Esophagus squamous epithelium (tissue), 4 donors: ENCODE data around the gene ANKRD31.

ENCODE experiments used
- POLR2A ChIP-seq, 4 donors: fragments of 450-650 bp; IDR thresholded peaks; one replicate each; pipeline ENCODE4 v1.6.1; 2017; ENCODE audit warnings: antibody characterized with exemption in 4 of 4, mild to moderate bottlenecking in 4 of 4, moderate library complexity in 3 of 4
- TF ChIP-seq, protein P1 (sequence below), 6 experiments: fragments of 450-650 bp in 4 of 6; fragments of 200-600 bp in 2 of 6; sonication (generic) in 2 of 6; IDR thresholded peaks; one replicate each; pipeline ENCODE4 v1.5.1; 2016 to 2019; ENCODE audit warnings: antibody characterized with exemption in 6 of 6, mild to moderate bottlenecking in 4 of 6, moderate library complexity in 4 of 6

DNA sequence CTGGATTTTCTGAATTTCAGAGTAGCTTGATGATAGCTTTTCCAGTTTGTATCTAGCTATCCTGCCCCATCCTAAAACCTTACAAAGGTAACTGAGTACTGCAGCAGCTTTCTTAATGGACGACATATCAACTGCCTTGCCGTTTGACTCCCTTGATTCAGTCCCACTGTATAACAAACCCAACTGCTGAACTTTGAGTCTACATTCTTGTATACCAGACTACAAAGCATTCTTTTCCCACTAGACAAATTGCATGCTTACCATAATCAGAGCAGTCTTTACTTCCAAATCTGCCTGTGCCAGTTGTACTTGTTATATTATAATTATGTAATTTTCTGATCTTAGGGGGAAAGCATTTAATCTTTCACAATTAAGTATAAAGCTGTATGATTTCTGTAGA, 47.3 kb downstream of the ANKRD31 start:
- TF ChIP-seq, protein P1, sequence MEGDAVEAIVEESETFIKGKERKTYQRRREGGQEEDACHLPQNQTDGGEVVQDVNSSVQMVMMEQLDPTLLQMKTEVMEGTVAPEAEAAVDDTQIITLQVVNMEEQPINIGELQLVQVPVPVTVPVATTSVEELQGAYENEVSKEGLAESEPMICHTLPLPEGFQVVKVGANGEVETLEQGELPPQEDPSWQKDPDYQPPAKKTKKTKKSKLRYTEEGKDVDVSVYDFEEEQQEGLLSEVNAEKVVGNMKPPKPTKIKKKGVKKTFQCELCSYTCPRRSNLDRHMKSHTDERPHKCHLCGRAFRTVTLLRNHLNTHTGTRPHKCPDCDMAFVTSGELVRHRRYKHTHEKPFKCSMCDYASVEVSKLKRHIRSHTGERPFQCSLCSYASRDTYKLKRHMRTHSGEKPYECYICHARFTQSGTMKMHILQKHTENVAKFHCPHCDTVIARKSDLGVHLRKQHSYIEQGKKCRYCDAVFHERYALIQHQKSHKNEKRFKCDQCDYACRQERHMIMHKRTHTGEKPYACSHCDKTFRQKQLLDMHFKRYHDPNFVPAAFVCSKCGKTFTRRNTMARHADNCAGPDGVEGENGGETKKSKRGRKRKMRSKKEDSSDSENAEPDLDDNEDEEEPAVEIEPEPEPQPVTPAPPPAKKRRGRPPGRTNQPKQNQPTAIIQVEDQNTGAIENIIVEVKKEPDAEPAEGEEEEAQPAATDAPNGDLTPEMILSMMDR (IDR thresholded peaks at IDR 0.05): no peak
- no peak for TF ChIP-seq POLR2A (IDR thresholded peaks at IDR 0.05)
